Stimulated activated CD8-positive, alpha-beta memory T cell treated with anti-CD3 and anti-CD28 coated beads, Interleukin-2, amount 100 ng/mL, for 48 hours (primary cell): Measurements from ENCODE around the gene PHC3.
"Not testable (repeated sequence)": the region's sequence is repeated elsewhere in the genome, so short reads cannot be mapped to it uniquely, and the experiment has no call there.

Source experiments
- DNase-seq, 2 donors: peaks; one replicate each; pipeline ENCODE4 v3.0.0-alpha.2; 2020; ENCODE audit warnings: low read depth in 2 of 2

Gene PHC3

DNA sequence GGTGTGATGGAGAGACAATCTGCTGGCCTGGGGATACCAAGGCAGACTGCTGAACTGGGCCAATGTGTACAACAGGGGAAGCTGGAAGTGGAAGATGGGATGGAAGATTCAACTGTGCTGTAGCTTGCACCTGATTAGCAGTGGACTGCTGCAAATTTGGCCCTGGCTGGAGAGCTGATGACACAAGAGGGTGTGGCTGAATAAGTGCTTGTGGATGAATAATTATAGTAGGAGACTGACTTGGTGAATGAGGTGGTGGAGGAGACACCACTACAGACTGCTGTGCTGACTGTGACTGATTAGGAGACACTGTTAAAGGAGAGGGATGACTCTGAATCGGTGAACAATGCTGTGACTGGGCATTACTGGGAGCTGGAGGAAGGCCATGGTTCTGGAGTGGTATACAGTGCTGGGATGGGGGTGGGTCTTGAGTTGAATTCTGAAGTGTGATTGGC is 52.5 kb downstream of the PHC3 start:
- DNase-seq = no peak

DNA sequence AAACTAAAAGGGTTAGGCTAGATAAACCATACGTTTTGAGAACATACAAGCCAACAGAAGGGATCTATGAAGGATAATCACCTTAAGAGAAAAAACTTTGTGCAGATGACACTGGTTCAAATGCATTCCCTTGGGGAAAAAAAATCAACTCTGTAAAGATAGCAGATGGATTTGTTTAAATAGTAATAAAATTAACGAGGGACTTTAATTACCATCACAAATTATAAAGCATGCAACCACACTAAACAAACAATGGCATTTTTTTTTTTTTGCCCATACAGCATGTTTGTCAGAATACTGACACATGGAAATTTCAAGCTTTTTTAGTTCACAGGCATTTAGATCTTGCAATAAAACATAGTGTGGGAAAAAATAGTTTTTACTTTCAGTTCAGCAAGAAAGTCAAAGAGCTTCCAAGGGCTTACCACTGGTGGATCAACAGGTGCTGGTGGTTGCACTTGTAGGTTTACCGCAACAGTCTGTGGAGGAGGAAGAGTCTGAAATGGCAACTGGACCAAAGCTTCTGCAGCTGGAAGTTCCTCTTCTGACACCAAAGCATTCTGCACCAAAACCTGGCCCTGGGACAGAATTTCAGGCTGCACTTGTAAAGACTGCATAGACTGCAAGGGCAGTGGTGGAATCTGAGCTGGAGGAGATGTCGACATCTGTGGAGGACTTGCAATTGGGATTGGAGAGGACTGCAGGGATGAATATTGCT is 53.1 kb downstream of the PHC3 start:
- no peak for DNase-seq

DNA sequence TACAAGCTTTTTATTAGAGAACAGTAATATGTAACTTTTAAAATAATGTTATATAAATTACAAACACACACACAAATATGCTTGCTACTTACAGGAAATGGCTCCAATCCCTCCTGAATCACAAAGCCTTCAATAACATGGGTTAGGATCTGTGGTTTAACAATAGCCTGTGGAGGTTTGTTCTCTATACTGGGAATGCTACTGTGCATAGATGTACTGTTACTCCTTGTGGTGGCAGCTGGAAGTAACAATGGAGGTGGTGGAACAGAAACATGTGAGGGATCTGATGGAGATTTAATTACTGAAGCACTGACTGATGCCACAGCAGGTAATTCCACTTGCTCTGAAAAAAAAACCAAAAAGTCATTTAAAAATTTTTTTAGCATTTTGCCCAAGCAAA is 64.4 kb downstream of the PHC3 start:
- no peak for DNase-seq

DNA sequence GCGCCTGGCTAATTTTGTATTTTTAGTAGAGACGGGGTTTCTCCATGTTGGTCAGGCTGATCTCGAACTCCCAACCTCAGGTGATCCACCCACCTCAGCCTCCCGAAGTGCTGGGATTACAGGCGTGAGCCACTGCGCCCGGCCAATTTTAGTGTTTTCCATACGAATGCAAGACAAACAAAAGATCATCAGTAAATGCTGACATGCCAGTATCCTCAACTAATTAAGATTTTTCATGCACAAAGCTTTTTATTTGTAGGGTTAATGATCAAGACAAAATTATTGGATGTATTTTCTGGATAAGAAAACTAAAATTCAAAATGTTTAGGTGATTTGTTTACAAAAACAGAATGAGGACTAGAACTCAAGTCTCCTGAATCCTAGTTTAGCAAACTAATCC is 67.4 kb downstream of the PHC3 start:
- not testable (repeated sequence) for DNase-seq

DNA sequence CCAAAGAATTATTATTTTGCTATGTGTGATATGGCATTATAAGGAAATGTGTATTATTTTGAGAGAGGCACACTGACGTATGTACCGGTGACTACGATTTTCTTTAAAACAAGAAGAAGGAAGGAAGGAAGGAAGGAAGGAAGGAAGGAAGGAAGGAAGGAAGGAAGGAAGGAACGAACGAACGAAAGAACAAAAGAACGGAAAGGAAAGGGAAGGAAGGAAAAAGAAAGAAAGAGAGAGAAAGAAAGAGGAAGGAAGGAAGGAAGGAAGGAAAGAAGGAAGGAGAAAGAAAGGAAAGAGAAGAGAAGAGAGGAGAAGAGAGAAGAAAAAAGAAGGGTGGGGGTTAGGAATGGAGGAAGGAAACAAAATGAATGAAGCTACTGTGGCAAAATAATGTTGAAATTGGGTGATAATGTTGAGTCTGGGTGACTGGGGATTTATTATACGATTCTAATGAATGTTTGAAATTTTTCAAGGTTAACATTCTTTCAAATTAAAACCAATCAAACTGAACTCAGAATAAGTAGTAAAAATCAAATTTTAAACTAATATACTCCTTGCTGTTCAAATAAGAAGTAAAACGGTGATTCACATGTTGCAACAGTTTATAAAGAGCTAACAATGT is 70.3 kb downstream of the PHC3 start:
- DNase-seq = no peak

GRCh38 chr3:170109579-170110293 is 71.8 kb downstream of the PHC3 start:
- DNase-seq = no peak

DNA sequence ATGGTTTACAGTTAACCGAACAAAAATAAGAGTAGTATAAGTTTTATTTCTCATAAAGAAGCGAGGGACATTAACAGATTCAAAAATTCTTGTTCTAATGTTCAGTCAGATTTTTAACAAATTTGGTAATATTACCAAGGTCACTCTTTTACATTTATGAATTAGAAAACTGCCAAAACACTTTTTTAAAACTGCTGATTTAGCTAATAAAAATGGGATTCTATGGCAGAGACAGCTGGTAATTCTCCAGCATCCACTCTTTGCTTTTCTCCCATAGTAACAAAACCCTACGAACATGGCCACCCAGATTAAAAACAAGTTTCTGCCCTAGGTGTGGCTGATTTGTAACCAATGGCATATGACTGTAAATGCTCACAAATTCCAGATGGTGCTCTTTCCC is 72.6 kb downstream of the PHC3 start:
- DNase-seq = no peak

DNA sequence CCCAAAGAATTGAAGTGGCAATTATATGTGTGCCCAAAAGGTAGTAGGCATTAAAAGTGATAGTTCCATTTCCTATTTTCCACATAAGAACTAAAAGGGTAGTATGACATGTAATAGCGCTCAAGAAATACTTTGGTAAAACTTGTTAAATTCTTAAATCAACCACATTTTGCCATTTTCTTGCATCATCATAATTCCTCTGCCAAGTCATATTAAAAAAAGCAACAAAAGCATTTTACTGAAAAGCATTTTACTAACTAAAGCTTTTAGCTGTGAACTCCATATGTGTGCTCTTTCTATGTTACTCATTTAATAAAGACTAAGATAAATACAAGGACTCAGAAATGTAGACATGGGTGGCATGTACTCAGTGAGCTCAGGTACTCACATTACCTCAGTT is 73.6 kb downstream of the PHC3 start:
- no peak for DNase-seq

DNA sequence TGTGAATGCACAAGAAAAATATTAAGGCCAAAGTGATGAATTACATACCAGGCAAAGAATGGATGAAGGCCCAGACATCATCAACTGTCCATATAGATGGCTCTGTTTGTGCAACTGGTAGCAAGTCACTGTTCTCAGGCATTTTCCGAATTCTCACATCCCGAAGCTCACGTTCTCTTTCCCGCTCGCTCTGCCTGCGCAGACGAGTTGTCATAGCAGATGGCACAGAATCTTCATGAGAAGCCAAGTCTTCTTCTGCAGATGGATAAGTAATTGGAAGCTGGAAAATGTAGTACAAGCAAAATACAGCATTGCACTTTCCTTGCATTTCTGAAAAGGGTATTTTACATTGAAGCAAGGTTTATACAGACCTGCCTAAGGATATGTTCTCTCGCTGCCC is 79.1 kb downstream of the PHC3 start:
- no peak for DNase-seq

DNA sequence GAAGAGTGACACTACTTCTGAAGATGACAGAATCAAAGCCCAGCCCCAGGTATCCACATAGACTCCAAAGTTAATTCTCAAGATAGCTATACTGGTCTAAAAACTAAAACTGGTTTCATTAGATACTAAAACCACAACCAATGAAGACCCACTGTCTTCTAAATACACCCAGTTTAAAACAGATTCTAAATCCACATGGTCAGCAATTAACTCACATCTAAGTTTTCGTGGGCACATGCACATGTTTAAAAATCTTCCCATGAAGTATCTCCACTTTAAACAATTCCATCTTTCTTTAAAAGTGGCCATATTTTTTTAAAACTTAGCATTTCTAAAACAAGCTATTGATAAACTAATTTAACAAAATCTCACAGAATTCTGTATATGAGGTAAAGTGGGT is 80.6 kb downstream of the PHC3 start:
- no peak for DNase-seq

DNA sequence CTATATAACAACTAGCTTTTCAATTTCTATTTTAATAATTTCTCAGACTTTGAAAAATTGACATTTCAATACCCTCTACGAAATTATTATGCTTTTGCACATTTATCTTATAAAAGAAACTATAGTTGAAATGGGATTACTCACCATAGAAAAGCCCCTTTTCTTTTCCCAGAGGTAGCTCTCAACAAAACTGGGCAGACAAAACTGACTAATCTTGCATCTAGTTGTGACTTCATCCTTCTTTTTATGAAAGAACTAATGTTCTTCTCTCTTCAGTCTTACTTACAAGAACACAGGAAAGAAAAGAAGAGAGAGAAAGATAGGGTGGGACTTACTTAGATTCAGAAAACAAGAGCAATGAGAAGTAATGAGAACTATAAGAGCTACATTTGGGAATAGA is 82.8 kb downstream of the PHC3 start:
- DNase-seq = no peak

DNA sequence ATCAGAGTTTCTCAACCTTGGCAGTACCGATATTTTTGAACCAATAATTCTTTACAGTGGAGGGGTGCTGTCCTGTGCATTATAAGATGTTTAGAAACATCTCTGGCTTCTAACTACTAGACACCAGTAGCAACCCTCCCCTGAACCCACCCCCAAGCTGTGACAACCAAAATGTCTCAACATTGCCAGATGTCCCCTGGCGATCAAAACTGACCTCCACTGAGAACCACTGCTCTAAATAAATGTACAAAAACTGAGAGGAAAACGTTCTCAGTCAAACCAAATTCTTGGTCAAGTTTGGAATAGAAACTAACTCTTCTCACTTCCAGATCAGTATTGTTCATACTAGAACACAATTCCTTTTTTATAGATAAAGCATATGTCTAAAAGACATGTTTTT is 85.2 kb downstream of the PHC3 start:
- no peak for DNase-seq

- no peak for DNase-seq
Measured at GRCh38 chr3:170095771-170096170, 85.8 kb downstream of the PHC3 start.

DNA sequence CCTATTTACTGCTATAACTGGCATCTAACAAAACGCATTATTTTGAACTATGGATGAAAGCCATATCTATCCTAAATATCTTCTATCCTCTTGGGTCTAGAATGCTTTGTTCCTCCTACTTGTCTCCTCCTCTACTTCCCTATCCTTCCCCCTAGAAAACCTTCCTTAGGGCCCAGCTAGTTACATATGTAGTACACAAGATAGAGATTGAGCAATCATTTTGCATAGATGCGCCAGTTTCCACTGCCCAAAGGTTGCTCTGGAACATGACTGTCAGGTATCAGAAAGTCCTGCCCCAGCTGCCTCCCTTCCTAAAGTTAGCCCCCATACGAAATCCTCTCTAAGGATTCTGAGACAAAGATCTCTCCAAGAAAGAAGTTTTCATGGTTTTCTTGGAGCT is 88.6 kb downstream of the PHC3 start:
- DNase-seq = no peak

DNA sequence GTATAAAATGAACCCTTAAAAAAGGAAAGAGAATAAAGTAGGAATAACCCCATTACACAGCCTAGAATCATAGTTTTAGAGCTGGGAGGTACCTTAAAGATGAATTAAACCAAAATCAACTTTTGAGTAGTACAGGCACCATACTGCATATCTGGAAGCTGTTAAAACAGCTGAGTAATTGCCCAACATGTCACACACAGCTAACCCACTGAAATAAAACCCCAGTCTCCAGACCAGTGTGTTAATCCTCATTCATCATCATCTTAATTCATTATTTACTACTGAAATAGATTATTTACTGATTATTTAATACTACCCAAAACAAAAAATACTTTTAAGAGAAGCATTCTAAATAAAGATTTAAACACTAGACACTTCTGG is 90.9 kb downstream of the PHC3 start:
- no peak for DNase-seq

GRCh38 chr3:170089862-170090600 is 91.5 kb downstream of the PHC3 start:
- DNase-seq = no peak

DNA sequence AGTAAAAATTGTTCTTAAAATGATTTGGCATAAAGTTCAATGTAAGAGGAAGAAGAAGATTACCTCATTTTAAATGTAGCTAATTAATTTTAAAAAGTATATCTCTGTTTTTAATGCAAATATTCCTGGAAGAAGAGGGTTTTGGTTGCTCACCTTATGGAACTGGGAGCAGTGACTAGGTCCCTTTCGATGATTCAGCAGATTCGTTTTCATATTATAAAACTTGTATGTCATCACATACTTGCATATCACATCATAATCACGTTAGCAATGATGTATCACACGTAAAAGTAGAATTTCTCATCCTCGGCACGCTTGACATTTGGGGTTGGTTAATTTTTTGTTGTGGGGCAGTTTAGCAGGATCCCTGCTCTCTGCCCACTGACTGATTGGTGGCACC is 96.1 kb downstream of the PHC3 start:
- no peak for DNase-seq

- DNase-seq = no peak
Measured at GRCh38 chr3:170083343-170083742, 98.2 kb downstream of the PHC3 start.

- no peak for DNase-seq
Measured at GRCh38 chr3:170081079-170081741, 100.3 kb downstream of the PHC3 start.

DNA sequence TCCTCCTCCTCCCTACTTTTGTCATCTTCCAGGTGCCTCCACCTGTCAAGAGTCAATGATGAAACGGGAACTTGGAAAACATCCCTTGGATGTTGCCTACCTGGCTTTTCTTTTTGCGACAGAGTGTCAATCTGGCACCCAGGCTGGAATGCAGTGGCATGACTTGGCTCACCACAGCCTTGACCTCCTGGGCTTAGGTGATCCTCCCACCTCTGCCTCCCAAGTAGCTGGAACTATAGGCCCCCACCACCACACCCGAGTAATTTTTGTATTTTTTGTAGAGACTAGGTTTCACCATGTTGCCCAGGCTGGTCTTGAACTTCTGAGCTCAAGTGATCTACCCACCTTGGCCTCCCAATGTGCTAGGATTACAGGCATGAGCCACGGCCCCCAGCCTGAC is 100.9 kb downstream of the PHC3 start:
- no peak for DNase-seq

DNA sequence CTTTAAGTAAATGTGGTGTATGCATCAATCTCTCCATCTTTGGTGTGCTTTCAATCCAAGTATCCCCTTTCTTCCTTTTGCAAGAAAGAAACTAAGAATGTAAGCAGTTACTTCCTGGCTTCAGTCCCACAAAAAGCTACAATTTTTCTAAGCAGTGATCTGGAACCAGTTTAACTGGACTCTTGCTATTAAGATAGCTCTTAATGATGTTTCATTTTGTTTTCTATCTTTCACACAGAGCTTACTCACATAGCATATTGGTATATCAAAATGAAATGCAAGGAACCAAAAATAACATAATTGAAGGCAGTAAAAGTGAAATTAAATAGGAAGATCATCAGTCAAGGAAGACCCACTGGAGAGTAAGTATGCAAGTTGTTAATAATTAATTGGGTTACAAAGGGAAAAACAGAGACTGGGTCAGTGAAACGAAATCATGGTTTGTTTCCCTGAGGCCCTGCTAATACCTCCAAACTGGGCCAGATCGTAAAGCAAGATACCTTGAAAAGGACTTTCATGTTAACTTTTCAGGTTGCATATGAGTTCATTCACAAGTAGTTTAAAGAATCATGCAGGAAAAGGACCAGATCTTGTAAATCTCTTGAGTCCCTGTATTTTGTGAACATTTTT is 101.9 kb downstream of the PHC3 start:
- no peak for DNase-seq
